Bronchial epithelial cell (primary cell): ENCODE data around the gene C20orf173. TPM values are rescaled to one million over a fixed set of nuclear protein-coding genes. Genes with fewer than 3 reads are reported as not detected.

Experiments
- DNase-seq: peaks from one replicate; pipeline ENCODE4 v3.0.0-alpha.2; 2010; ENCODE audit warnings: low read depth
- FAIRE-seq: peaks from 2 replicates; lab custom pipeline; 2011; peaks lifted over from hg19 to GRCh38; lab: Jason Lieb, UNC
- H3K27me3 ChIP-seq: 2 replicates; pipeline ENCODE4 v1.5.1; 2011; ENCODE audit warnings: low read length; ENCODE audit not compliant: control insufficient read depth, insufficient read depth
- H3K36me3 ChIP-seq: 2 replicates; pipeline ENCODE4 v1.5.1; 2011; ENCODE audit warnings: low read length; ENCODE audit not compliant: control insufficient read depth, insufficient read depth
- H3K4me3 ChIP-seq: 2 replicates; pipeline ENCODE4 v1.5.1; 2011; ENCODE audit warnings: mild to moderate bottlenecking, low read depth, low read length, control low read depth
- CTCF ChIP-seq: IDR thresholded peaks from 2 replicates; pipeline ENCODE4 v1.5.1; 2011; ENCODE audit warnings: mild to moderate bottlenecking, moderate library complexity, low read length, control low read depth, inconsistent platforms; ENCODE audit not compliant: insufficient read depth, severe bottlenecking
- total RNA-seq: library from RNA; depleted of rRNA; stranded (reverse); fragments of >200 nt; gene quantifications from 2 replicates; pipeline ENCODE4 v1.2.1, GENCODE V29; 2014

The C20orf173 gene
- total RNA-seq, 1 donor from 2014 or later: not detected

- no peak for DNase-seq
- peaks cover 33% of the 10 kb centered on the region for H3K36me3 ChIP-seq
These were observed 37.1 kb downstream of the C20orf173 start for GRCh38 chr20:35492352-35492751.

GRCh38 chr20:35491823-35492222, 37.6 kb downstream of the C20orf173 start:
- FAIRE-seq: no peak
- H3K4me3 ChIP-seq: no peak overlapping the region
- peaks cover 30% of the 10 kb centered on the region for H3K36me3 ChIP-seq
- DNase-seq: no peak
- no peak for TF ChIP-seq CTCF
- H3K27me3 ChIP-seq: no peaks in the 10 kb centered on the region

More at GRCh38 chr20:35492352-35492751, 37.1 kb downstream of the C20orf173 start:
- TF ChIP-seq CTCF: no peak
- no peaks in the 10 kb centered on the region for H3K27me3 ChIP-seq
- no peak overlapping the region for H3K4me3 ChIP-seq
- FAIRE-seq: no peak

GRCh38 chr20:35490736-35491181, 38.7 kb downstream of the C20orf173 start:
- DNase-seq (no peak), FAIRE-seq (no peak)
- TF ChIP-seq CTCF: no peak
- Histone ChIP-seq H3K36me3 (peaks cover 26% of the 10 kb centered on the region), H3K4me3 (no peak overlapping the region), H3K27me3 (no peaks in the 10 kb centered on the region)

GRCh38 chr20:35489717-35490116, 39.7 kb downstream of the C20orf173 start:
- DNase-seq (no peak), FAIRE-seq (no peak)
- H3K4me3 ChIP-seq: no peak overlapping the region
- H3K27me3 ChIP-seq: no peaks in the 10 kb centered on the region
- peaks cover 26% of the 10 kb centered on the region for H3K36me3 ChIP-seq
- no peak for TF ChIP-seq CTCF

GRCh38 chr20:35487479-35487878, 42.0 kb downstream of the C20orf173 start:
- H3K4me3 ChIP-seq: no peak overlapping the region
- TF ChIP-seq CTCF: no peak
- peaks cover 17% of the 10 kb centered on the region for H3K36me3 ChIP-seq
- FAIRE-seq: no peak
- no peak for DNase-seq
- H3K27me3 ChIP-seq: no peaks in the 10 kb centered on the region

GRCh38 chr20:35479798-35480197, 49.7 kb downstream of the C20orf173 start:
- no peak for TF ChIP-seq CTCF
- no peak for FAIRE-seq
- H3K36me3 ChIP-seq: peaks cover 26% of the 10 kb centered on the region

More at GRCh38 chr20:35479798-35480197, 49.7 kb downstream of the C20orf173 start:
- H3K27me3 ChIP-seq: no peaks in the 10 kb centered on the region
- no peak overlapping the region for H3K4me3 ChIP-seq
- DNase-seq: no peak
